ENCODE data around the gene OGFOD3.
"Not testable (repeated sequence)": the region's sequence is repeated elsewhere in the genome, so short reads cannot be mapped to it uniquely, and the experiment has no call there.

The OGFOD3 gene

DNA sequence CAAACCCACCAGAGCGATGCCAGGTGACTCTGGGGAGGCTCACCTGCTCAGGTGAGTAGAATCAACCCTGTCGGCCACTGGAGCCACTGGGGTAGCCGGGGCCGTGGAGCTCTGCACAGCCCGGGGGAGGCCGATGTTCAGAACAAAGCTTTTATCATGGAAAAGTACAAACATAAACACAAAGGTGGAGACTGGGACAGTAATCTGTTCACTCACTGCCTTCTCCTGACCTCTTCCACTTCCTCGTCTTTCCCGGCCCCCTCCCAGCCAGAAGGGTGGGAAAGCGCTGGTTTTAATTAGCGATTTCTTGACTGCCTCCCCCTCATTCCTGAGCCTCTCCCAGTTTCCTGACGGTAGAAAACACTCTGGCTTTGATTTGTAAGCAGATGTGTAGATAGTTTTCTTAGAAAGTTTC, 69.1 kb downstream of the OGFOD3 start:
- no peak for DNase-seq

DNA sequence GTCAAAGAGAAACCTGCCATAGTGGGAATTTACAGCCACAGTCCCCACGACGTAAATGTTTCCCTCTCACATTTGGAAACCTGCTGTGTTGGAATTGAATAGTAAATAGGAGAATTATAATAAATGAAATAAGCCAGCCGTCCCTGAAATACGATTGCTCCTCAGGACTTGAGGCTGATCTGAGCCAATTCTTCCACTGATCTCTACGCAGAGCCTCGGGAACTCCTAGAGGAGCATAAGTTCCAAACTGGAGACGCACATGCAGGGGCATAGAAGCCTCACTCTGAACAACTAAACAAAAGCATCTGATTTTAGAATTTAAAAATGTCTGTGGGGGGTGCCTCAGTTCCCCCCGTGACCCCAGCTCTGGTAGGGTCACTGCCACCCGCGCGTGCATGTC, 69.5 kb downstream of the OGFOD3 start:
- no peak for DNase-seq

DNA sequence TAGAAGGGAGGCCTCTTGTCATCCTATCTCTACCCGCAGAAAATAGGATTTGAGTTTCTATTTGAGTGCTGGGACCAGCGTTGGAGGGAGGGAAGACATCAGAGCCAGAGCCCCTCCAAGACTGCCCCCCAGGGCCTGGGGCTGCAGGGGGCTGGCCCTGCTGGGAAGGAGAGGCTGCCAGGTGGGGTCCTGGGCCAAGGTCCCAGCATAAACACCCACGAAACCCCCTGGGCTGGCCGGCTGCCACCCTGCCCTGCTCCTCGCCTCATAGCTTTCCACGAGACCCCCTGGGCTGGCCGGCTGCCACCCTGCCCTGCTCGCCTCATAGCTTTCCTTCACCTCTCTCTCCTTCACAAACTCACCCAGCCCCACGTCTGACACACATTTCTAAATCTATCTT, 70.0 kb downstream of the OGFOD3 start:
- no peak for DNase-seq

- not testable (repeated sequence) for DNase-seq
Measured at GRCh38 chr17:82347994-82348393, 70.4 kb downstream of the OGFOD3 start.

GRCh38 chr17:82346342-82347300, 71.8 kb downstream of the OGFOD3 start:
- no peak for DNase-seq

GRCh38 chr17:82345151-82345976, 73.0 kb downstream of the OGFOD3 start:
- DNase-seq: no peak

- no peak for DNase-seq
Measured at GRCh38 chr17:82344175-82344907, 74.0 kb downstream of the OGFOD3 start.

- DNase-seq: no peak
Measured at GRCh38 chr17:82343560-82343959, 74.8 kb downstream of the OGFOD3 start.

DNA sequence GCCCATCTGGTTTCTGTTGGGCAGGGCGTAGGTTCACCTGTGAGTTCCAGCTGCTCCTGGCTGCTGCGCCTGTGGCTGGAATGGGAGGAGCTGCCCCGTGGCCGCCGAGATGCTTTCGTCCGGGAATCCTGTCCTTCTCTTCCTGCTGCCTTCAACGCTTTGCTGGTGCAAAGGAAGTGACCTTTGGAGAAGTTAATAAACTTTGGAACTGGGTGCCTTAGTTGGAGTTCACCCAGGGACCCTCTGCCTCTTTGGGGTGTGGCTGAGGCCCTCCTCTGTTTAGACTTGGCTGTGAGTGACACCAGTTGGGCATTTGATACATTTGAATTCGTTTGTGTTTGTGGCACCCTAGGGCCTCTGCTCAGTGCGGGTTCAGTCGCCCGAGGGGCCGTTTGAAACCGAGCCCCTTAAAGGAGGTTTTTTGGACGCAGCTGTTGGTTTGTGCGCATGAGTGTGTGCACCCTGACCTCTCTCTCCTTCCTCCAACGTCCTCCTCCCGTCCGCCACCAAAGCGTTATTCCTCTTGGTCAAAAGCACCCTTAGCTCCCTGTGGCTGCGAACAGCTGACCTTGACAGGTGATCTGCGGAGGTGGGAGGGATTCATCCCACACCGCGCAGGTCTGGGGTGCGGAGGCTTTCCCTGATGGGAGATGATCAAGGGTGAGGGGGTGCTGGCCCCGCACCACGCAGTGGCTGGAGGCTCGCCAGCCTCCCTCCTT, 75.9 kb downstream of the OGFOD3 start:
- no peak for DNase-seq

DNA sequence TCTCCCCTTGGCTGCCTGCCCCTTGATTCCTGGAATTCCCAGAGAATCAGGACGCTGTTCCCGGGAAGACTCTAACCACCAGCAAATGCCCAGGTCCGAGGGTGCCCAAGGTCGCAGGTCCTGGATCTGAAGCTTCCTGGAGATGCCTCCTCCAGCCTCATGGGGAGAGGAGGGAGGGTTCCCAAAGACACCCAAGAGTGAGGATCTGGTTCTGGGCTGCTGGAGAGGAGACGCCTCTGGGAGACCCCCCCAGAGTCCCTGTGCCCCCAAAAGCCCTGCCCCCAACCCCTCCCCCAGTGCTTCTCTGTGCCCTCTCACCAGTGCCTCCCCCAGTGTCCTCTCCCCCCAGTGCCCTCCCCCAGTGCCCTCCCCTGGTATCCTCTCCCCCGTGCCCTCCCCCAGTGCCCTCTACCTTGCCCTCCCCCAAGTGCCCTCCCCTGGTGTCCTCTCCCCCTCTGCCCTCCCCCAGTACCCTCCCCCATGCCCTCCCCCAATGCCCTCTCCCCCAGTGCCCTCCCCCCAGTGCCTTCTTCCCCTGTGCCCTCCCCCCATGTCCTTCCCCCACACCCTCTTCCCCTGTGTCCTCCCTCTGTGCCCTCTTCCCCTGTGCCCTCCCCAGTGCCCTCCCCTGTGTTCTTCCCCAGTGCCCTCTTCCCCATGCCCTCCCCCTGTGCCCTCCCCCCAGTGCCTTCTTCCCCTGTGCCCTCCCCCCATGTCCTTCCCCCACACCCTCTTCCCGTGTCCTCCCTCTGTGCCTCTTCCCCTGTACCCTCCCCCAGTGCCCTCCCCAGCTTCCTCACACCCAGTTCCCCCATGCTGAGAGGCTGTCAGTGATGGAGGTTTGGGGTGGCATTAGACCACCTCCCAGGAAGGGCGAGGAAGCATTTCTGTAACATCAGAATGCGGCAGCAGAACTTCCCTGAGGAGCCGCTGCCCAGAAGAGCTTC, 78.5 kb downstream of the OGFOD3 start:
- DNase-seq: no peak

All from CD4-positive, alpha-beta T cell treated with Interleukin-12 subunit alpha and Interleukin-12 subunit beta, for 1 hour (primary cell).